T-helper 17 cell (primary cell): ENCODE measurements around the gene MAB21L3. TPM values are rescaled to one million over a fixed set of nuclear protein-coding genes. Genes with fewer than 3 reads are reported as not detected.
A peak's percentile ranks its signal among the peaks of the same experiment; 100 is the strongest.
"Not testable (repeated sequence)": the region's sequence is repeated elsewhere in the genome, so short reads cannot be mapped to it uniquely, and the experiment has no call there.

Source experiments
- ATAC-seq: fragments of 150-1000 bp; cut with Tn5 transposase; 2 replicates; pipeline ENCODE4 v1.10.0; 2021; ENCODE audit warnings: mild to moderate bottlenecking, moderate library complexity
- DNase-seq, 3 donors: peaks; one replicate each; pipeline versions ENCODE4 v3.0.0 to v3.0.0-alpha.2; 2020 to 2021
- H3K9me3 ChIP-seq: one replicate; pipeline ENCODE4 v1.7.0; 2013; ENCODE audit warnings: low read length, mild to moderate bottlenecking; ENCODE audit not compliant: control insufficient read depth, poor library complexity, severe bottlenecking
- H3K27ac Mint-ChIP-seq: one replicate; pipeline ENCODE4 v1.8.0; 2022; ENCODE audit warnings: mild to moderate bottlenecking, moderate library complexity, mixed read lengths
- H3K27me3 Mint-ChIP-seq: one replicate; pipeline ENCODE4 v1.8.0; 2022; ENCODE audit warnings: mixed read lengths
- H3K36me3 Mint-ChIP-seq: one replicate; pipeline ENCODE4 v1.8.0; 2022; ENCODE audit warnings: low read depth, mixed read lengths
- H3K4me1 Mint-ChIP-seq: one replicate; pipeline ENCODE4 v1.8.0; 2022; ENCODE audit warnings: mild to moderate bottlenecking, mixed read lengths
- H3K4me3 Mint-ChIP-seq: one replicate; pipeline ENCODE4 v1.8.0; 2022; ENCODE audit warnings: mild to moderate bottlenecking, moderate library complexity, mixed read lengths
- total RNA-seq, 4 donors: library from RNA in 2 of 4; stranded (reverse) in 2 of 4; gene quantifications; one replicate each; pipeline ENCODE4 v1.2.3 and lab custom pipeline; 2022 to 2026

Gene MAB21L3
- total RNA-seq, 2 donors from 2014 or later: not detected

DNA sequence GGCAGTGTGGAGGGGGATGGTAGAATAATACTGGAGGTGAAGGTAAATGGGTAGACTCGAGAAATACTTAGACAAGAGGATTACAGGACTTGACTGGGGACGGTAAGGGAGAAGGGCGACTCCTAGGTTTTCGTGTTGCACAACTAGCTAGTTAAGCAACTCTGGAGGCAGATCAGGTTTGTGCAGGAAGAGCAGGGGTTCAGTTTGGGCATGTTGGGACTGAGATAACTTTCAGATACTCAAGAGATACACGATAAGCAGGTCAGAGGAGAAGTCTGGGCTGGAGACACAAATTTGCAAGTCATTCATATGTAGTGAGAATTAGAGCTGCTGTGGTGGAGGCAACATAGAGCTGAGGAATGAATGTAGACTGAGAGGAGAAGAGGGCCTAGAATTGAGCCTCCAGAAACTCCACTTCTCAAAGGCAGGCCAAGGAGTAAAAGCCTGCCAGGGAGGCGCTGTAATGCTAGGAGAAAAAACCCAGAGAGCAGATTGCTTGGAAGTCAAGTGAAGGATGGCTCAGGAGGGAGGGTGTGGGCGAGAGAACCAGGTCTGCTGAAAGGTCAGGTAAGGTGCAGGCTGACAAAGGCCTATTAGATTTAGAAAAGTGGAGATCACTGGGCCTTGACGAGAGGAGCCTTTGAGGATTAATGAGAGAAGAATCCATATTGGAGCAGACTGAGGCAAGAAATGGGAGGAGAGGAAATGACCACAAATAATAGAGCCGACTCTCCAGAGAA is 20.8 kb downstream of the MAB21L3 start:
- ATAC-seq: no peak
- H3K36me3 Mint-ChIP-seq: peaks cover 2% of the 10 kb centered on the region
- H3K4me1 Mint-ChIP-seq: peaks cover 17% of the 10 kb centered on the region

DNA sequence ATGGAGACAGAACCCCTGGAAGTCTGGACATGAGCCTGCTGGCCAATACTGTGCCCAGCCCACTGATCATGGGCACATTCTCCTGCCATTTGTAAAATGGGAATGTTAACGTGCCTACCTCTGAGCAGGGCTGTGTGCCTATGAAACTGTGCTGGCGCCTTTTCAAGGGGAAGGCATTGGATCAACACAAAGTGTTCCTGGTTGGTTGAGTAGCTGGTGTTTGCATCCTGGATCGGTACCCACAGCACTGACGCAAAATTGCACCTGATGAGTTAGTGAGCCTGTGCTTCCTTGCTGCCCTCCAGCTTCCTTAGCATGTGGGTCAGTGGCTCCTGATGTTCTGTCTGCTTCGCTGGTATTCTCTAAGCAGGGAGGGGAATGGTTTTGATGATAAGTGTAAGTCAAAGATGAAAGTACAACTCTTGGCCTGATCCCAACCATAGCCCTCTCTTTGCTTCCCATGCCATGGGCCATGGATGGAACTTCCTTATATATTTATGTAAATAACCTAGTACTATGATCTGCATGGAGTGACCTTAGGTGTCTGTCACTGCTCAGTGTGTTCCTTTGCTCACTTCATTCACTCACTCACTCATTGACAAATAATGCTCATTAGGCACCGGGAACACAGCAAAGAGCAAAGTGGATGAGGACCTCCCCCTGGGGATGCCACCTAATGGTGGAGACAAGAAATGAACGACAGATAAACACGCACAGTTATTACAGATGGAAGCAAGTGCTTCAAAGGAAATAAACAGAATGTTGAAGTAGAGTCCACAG is 22.7 kb downstream of the MAB21L3 start:
- Mint-ChIP-seq H3K36me3 (peaks cover 2% of the 10 kb centered on the region), H3K27ac (no peak overlapping the region), H3K4me3 (no peak overlapping the region), H3K27me3 (peaks cover 22% of the 10 kb centered on the region), H3K4me1 (peaks cover 12% of the 10 kb centered on the region)
- no peak for ATAC-seq
- no peaks in the 10 kb centered on the region for H3K9me3 ChIP-seq
- DNase-seq: no peak

More for the DNA sequence above, 20.8 kb downstream of the MAB21L3 start:
- DNase-seq: no peak
- H3K27me3 Mint-ChIP-seq: peaks cover 27% of the 10 kb centered on the region
- no peaks in the 10 kb centered on the region for H3K9me3 ChIP-seq
- no peak overlapping the region for H3K27ac Mint-ChIP-seq
- H3K4me3 Mint-ChIP-seq: no peak overlapping the region

DNA sequence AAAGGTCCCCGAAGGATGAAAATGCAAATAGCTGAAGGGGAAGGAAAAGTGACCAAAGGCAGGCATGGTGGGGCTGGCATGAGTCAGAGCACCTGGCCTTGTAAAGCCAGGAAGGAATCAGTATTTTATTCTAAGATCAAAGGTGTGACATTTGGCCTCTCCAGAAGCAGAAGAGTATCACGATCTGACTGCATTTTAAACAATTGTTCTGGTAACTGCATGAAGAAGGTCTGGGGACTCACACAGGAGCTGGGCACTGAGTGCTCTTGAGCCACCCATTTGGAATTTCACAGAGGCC is 23.2 kb downstream of the MAB21L3 start:
- peaks cover 13% of the 10 kb centered on the region for H3K4me1 Mint-ChIP-seq
- H3K27me3 Mint-ChIP-seq: peaks cover 18% of the 10 kb centered on the region
- H3K36me3 Mint-ChIP-seq: peaks cover 2% of the 10 kb centered on the region
- ATAC-seq (no peak), DNase-seq (no peak)
- H3K27ac Mint-ChIP-seq: no peak overlapping the region
- H3K9me3 ChIP-seq: no peaks in the 10 kb centered on the region
- no peak overlapping the region for H3K4me3 Mint-ChIP-seq

DNA sequence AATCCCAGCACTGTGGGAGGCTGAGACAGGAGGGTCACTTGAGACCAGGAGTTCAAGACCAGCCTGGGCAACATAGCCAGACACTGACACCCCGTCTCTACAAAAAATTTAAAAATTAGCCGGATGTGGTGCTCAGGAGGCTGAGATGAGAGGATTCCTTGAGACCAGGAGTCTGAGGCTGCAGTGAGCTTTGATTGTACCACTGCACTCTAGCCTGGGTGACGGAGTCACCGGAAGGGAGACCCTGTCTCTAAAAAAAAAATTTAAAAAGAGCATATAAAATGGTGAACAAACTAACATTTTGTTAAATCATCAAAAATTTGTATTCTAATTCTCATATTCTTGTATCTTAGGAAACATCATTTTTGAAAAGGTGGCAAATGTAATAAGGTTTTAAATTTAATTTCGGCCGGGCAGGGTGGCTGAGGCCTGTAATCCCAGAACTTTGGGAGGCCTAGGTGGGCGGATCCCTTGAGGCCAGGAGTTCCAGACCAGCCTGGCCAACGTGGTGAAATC is 27.1 kb downstream of the MAB21L3 start:
- H3K27ac Mint-ChIP-seq: peak overlapping the region; percentile 75
- DNase-seq (no peak), ATAC-seq (no peak)
- H3K36me3 Mint-ChIP-seq: no peaks in the 10 kb centered on the region
- H3K9me3 ChIP-seq: no peaks in the 10 kb centered on the region
- H3K27me3 Mint-ChIP-seq: peaks cover 13% of the 10 kb centered on the region
- H3K4me3 Mint-ChIP-seq: no peak overlapping the region
- H3K4me1 Mint-ChIP-seq: peaks cover 9% of the 10 kb centered on the region

DNA sequence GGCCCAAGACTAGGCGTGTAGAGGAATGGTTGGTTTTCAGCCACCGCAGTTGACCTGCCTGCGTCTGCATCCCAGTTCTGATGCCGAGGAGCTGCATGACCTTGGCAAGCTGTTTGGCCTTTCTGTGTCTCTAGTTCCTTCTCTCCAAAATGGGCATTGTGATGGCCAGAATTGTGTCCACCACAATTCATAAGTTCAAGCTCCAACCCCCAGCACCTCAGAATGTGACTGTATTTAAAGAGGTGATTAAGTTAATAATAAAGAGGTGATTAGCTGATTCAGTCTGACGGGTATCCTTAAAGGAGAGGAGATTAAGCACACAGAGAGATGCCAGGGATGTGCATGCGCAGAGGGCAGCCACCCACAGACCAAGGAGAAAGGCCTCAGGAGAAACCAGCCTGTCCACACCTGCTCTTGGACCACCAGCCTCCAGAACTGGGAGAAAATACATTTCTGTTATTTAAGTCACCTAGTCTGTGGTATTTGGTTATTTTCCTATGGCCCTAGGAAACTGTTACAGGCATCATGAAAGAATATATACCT is 28.5 kb downstream of the MAB21L3 start:
- no peak overlapping the region for H3K4me3 Mint-ChIP-seq
- H3K27me3 Mint-ChIP-seq: peaks cover 2% of the 10 kb centered on the region
- peaks cover 5% of the 10 kb centered on the region for H3K9me3 ChIP-seq
- H3K27ac Mint-ChIP-seq: no peak overlapping the region
- no peak for DNase-seq
- peaks cover 4% of the 10 kb centered on the region for H3K4me1 Mint-ChIP-seq
- peaks cover 4% of the 10 kb centered on the region for H3K36me3 Mint-ChIP-seq
- no peak for ATAC-seq

DNA sequence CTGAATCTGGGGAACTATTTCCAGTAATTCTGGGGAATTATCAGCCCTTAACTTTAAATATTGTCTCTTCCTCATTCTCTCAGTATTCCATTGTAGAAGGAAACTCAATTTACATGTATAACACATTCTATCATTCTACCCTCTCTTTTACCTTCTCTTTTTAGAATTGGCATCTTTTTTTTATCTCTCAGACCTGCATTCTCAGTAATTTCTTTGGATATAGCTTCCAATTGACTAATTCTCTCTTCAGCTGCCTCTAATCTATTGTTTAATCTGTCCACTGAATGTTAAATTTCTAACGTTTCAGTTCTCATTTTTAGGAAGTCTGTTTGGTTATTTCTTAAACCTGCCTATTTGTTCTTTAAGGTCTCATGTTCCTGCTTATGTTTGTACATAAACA is 33.0 kb downstream of the MAB21L3 start:
- Mint-ChIP-seq H3K4me1 (peaks cover under 1% of the 10 kb centered on the region), H3K4me3 (no peak overlapping the region), H3K27me3 (peaks cover 15% of the 10 kb centered on the region), H3K36me3 (peaks cover 4% of the 10 kb centered on the region), H3K27ac (no peak overlapping the region)
- no peak for ATAC-seq
- DNase-seq: no peak
- H3K9me3 ChIP-seq: peaks cover 5% of the 10 kb centered on the region

DNA sequence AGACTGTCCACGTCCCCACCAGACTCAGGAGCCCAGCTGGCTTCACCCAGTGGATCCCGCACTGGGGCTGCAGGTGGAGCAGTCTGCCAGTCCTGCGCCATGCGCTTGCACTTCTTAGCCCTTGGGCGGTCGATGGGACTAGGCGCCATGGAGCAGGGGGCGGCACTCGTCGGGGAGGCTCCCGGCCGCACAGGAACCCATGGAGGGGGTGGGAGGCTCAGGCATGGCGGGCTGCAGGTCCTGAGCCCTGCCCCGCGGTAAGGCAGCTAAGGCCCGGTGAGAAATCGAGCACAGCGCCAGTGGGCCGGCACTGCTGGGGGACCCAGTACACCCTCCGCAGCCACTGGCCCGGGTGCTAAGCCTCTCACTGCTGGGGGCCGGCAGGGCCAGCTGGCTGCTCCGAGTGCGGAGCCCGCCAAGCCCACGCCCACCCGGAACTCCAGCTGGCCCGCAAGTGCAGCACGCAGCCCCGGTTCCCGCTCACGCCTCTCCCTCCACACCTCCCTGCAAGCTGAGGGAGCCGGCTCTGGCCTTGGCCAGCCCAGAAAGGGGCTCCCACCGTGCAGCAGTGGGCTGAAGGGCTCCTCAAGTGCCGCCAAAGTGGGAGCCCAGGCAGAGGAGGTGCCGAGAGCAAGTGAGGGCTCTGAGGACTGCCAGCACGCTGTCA is 35.4 kb downstream of the MAB21L3 start:
- Mint-ChIP-seq H3K4me1 (peaks cover 13% of the 10 kb centered on the region), H3K27ac (peak overlapping the region; percentile 77), H3K27me3 (peaks cover 15% of the 10 kb centered on the region)
- not testable (repeated sequence) for ATAC-seq, H3K9me3 ChIP-seq, DNase-seq, H3K36me3 Mint-ChIP-seq, H3K4me3 Mint-ChIP-seq

DNA sequence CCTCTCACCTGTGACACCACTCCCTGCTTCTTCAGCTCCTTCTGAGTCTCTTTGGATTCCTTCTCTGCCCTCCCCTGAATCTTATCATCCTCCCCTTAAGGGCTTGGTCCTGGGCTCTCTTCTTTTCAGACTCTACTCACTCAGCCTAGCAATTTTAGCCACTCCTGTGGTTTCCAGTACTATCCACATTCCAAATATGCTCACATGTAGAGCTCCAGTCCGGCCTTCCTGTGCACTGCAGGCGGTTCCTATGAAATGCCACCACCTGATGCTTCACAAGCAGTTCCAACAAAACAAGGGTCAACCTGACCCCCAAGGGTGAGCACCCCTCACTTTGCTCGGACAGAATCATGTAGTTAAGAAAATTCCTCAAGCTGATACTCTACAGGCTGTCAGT is 35.9 kb downstream of the MAB21L3 start:
- DNase-seq (no peak), ATAC-seq (no peak)
- peaks cover 15% of the 10 kb centered on the region for H3K27me3 Mint-ChIP-seq
- H3K27ac Mint-ChIP-seq: peak overlapping the region; percentile 77
- H3K4me1 Mint-ChIP-seq: peaks cover 17% of the 10 kb centered on the region
- H3K9me3 ChIP-seq: peaks cover 5% of the 10 kb centered on the region
- peaks cover 4% of the 10 kb centered on the region for H3K36me3 Mint-ChIP-seq
- no peak overlapping the region for H3K4me3 Mint-ChIP-seq

DNA sequence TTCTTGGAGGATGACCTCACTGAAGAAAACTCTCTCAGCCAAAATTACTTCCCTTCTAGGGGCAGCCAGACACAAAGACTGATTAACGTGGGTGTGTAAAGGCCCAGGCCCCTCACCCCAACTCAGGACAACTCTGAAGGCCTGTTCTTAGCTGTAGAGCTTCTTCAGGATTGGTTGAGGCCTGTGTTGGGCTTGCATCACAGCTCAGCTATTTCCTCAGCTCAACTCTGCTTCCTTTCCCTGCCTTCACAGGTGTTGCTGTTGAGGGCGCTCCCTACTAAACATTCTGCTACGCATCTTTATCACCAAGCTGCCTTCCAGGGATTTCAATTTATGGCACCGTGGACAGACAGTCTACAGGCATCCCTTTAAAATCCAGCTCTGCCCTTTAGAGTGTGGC is 36.8 kb downstream of the MAB21L3 start:
- no peak overlapping the region for H3K4me3 Mint-ChIP-seq
- peaks cover 4% of the 10 kb centered on the region for H3K36me3 Mint-ChIP-seq
- H3K27ac Mint-ChIP-seq: no peak overlapping the region
- peaks cover 5% of the 10 kb centered on the region for H3K9me3 ChIP-seq
- peaks cover 19% of the 10 kb centered on the region for H3K4me1 Mint-ChIP-seq
- ATAC-seq (no peak), DNase-seq (no peak)
- H3K27me3 Mint-ChIP-seq: peaks cover 15% of the 10 kb centered on the region

DNA sequence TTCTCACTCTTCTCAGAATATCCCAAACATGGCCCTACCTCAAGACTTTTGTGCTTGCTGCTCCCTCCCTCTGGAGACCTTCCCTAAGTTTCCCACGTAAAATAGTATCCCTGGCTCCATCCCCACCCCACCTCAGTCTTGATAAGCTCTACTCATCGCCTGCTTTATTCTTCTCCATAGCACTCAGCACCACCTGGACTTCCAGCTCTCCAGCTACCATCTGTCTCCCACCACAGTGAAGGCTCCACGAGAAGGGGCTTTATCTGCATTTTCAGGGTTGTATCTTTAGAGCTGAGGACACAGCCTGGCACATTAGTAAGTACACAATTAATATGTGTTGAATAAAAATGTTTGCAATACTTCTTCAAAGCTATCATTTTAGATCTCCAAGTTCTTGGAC is 37.8 kb downstream of the MAB21L3 start:
- H3K36me3 Mint-ChIP-seq: peaks cover 3% of the 10 kb centered on the region
- H3K4me3 Mint-ChIP-seq: no peak overlapping the region
- ATAC-seq: no peak
- no peak overlapping the region for H3K27ac Mint-ChIP-seq
- peaks cover 19% of the 10 kb centered on the region for H3K4me1 Mint-ChIP-seq
- H3K27me3 Mint-ChIP-seq: peaks cover 15% of the 10 kb centered on the region
- peaks cover 3% of the 10 kb centered on the region for H3K9me3 ChIP-seq
- no peak for DNase-seq

DNA sequence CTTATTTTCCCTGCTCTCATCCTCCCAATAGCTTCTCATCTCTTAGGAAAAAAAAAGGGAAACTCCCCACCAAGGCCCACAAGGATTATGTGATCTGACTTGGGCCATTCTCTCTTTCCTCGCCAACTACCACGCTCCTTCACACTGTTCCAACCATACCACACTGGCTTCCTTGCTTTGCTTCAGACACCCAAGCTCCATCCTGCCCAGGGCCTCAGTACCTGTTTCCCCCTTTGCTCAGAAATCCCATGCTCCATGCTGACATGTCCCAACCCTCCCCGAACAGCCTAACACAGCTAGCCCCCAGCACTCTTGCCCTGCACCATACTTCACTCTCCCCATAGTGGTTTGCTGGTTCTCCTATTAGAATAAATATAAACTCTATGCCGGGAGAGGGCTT is 39.2 kb downstream of the MAB21L3 start:
- no peak for ATAC-seq
- Mint-ChIP-seq H3K27ac (peak overlapping the region; percentile 48), H3K4me1 (peaks cover 19% of the 10 kb centered on the region), H3K36me3 (no peaks in the 10 kb centered on the region), H3K27me3 (peaks cover 18% of the 10 kb centered on the region), H3K4me3 (no peak overlapping the region)
- no peak for DNase-seq
- H3K9me3 ChIP-seq: no peaks in the 10 kb centered on the region

DNA sequence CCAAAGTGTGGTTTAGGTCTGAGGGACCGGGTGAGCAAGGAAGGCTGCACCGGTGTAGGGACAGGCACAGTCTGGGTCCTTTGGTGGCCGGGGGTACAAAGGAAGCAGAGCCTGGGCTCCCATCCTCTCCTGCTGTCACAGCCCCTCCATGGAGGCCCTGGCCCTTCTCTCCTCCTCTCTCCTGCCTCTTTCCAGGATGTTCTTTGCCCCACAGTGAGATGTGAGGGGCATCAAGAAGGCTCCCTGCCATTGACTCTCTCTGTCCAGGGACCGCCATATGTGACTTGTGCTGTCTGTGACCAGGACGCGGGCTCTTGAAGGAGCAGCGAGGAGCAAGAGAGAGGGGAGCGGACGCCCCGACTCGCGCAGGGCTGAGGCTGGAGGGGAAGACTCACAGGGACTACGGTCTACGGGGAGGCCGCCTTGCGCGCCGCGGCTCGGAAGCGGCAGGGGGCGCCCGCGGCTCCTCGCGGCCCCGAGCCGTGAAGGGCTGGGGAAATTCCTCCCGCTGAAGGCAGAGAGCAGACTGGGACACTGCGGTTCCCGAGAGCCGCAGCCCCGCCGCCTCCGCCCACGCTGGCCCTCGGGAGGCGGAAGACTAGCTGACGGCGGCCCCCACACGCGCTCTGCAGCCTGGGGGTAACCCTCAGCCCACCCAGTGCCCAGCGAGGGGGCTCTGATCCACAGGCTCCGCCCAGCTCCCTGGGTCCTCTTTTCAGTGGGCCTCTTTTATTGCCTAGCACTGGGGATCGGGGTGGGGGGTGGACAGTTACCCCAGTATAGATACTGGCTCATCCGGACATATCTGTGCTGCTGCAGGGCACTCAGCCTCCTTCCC is 40.8 kb downstream of the MAB21L3 start:
- Mint-ChIP-seq H3K36me3 (peaks cover 3% of the 10 kb centered on the region), H3K27me3 (peaks cover 13% of the 10 kb centered on the region), H3K4me1 (peaks cover 19% of the 10 kb centered on the region), H3K4me3 (peak overlapping the region; percentile 84), H3K27ac (peak overlapping the region; percentile 81)
- peak; percentile 99 for ATAC-seq
- H3K9me3 ChIP-seq: no peaks in the 10 kb centered on the region
- peak; percentile 69 to 79 (median 69) for DNase-seq
